Esophagus muscularis mucosa (tissue), 4 donors: ENCODE measurements around the gene ZNF337.

Experiments
- EP300 ChIP-seq: sonication (generic); formaldehyde crosslinking; IDR thresholded peaks from one replicate; pipeline ENCODE4 v1.6.1; 2017; ENCODE audit warnings: antibody characterized with exemption
- POLR2A ChIP-seq: fragments of 450-650 bp; IDR thresholded peaks from one replicate; pipeline ENCODE4 v1.6.1; 2017; ENCODE audit warnings: antibody characterized with exemption, moderate library complexity, mild to moderate bottlenecking, low read depth
- TF ChIP-seq, protein P1 (sequence below), 3 experiments: fragments of 200-600 bp in 2 of 3; fragments of 450-650 bp in 1 of 3; sonication (generic) in 2 of 3; IDR thresholded peaks; one replicate each; pipeline ENCODE4 v1.5.1; 2017 to 2019; ENCODE audit warnings: antibody characterized with exemption in 3 of 3, mild to moderate bottlenecking in 2 of 3, moderate library complexity in 1 of 3

DNA sequence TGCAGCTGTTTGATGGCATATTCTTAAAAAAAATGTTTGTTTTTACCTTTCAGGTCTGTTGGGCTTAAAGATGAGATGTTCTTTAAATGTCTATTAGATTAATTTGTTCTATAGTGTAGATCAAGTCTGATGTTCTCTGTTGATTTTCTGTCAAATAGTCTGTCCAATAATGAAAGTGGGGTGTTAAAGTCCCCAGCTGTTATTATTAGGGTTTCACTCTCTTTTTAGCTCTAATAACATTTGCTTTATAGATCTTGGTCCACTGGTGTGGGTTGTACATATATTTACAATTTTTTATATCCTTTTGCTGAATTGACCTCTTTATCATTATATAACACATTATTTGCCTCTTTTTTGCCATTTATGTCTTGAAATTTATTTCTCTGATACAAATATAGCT, 11.0 kb upstream of the ZNF337 start:
- TF ChIP-seq, protein P1, sequence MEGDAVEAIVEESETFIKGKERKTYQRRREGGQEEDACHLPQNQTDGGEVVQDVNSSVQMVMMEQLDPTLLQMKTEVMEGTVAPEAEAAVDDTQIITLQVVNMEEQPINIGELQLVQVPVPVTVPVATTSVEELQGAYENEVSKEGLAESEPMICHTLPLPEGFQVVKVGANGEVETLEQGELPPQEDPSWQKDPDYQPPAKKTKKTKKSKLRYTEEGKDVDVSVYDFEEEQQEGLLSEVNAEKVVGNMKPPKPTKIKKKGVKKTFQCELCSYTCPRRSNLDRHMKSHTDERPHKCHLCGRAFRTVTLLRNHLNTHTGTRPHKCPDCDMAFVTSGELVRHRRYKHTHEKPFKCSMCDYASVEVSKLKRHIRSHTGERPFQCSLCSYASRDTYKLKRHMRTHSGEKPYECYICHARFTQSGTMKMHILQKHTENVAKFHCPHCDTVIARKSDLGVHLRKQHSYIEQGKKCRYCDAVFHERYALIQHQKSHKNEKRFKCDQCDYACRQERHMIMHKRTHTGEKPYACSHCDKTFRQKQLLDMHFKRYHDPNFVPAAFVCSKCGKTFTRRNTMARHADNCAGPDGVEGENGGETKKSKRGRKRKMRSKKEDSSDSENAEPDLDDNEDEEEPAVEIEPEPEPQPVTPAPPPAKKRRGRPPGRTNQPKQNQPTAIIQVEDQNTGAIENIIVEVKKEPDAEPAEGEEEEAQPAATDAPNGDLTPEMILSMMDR (IDR thresholded peaks at IDR 0.05) = no peak
- TF ChIP-seq EP300 (no peak), POLR2A (no peak)
